Mucosa of rectum (tissue), 2 donors: ENCODE results near the gene ZNF207.
"Not testable (repeated sequence)": the region's sequence is repeated elsewhere in the genome, so short reads cannot be mapped to it uniquely, and the experiment has no call there.

Experiments
- H3K27ac ChIP-seq, 2 donors: one replicate each; pipeline ENCODE4 v1.7.0; 2013; ENCODE audit warnings: inconsistent platforms in 2 of 2, low read depth in 2 of 2, low read length in 2 of 2
- H3K27me3 ChIP-seq, 2 donors: one replicate each; pipeline ENCODE4 v1.7.0; 2013; ENCODE audit warnings: low read length in 2 of 2; ENCODE audit not compliant: control insufficient read depth in 2 of 2, insufficient read depth in 2 of 2
- H3K36me3 ChIP-seq, 2 donors: one replicate each; pipeline ENCODE4 v1.7.0; 2013; ENCODE audit warnings: low read length in 2 of 2; ENCODE audit not compliant: control insufficient read depth in 2 of 2, insufficient read depth in 2 of 2
- H3K4me1 ChIP-seq, 2 donors: one replicate each; pipeline ENCODE4 v1.7.0; 2013; ENCODE audit warnings: low read length in 2 of 2, mild to moderate bottlenecking in 1 of 2; ENCODE audit not compliant: control insufficient read depth in 2 of 2, insufficient read depth in 2 of 2
- H3K4me3 ChIP-seq, 2 donors: one replicate each; pipeline ENCODE4 v1.7.0; 2013; ENCODE audit warnings: low read length in 2 of 2
- H3K9ac ChIP-seq, 2 donors: one replicate each; pipeline ENCODE4 v1.7.0; 2013; ENCODE audit warnings: low read length in 2 of 2, low read depth in 1 of 2, mild to moderate bottlenecking in 1 of 2
- H3K9me3 ChIP-seq, 2 donors: one replicate each; pipeline ENCODE4 v1.7.0; 2013; ENCODE audit warnings: low read length in 2 of 2; ENCODE audit not compliant: control insufficient read depth in 2 of 2
- donor health status: healthy.
- donor health status: Normal muscosa, but diverticular disease.

The ZNF207 gene

DNA sequence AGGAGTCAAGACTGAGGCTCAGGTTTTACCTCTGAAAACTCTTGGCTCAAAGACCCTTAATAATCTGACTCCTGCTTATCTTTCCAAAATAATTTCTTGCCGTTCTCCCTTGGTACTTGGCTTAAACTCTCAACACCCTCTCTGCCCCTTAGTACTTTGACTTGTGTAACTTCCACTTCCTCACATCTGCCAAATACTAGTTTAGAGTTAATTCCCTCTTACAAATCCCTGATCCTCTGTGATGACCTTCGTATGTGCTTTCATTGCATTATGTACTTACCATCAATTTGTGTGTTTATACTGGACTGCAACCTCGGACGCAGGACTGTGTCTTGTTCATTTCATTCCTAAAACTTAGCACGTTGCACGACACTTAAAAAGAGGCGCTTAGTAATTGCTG is 35.2 kb downstream of the ZNF207 start:
- Histone ChIP-seq H3K9me3 (no peaks in the 10 kb centered on the region), H3K4me3 (no peak overlapping the region), H3K36me3 (peaks cover 18 to 21% of the 10 kb centered on the region in 2 donors), H3K27ac (no peak overlapping the region), H3K27me3 (no peaks in the 10 kb centered on the region), H3K4me1 (no peaks in the 10 kb centered on the region), H3K9ac (no peak overlapping the region)

DNA sequence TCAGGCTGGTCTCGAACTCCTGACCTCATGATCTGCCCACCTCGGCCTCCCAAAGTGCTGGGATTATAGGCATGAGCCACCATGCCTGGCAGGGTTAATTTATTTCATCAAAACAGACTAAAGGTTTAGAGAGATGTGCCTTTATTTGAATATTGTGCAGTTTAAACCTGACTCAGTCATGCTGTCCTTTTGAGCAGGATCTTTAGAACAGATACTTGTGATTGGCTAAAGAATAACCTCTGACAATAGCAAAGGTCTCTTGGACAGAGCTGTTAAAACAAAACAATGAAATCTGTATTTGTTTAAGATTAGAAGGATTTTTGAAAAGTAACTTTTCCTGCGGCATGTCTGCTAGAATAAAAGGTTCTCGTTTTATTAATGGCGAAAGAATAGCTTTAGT is 36.0 kb downstream of the ZNF207 start:
- no peak overlapping the region for H3K9ac ChIP-seq
- peaks cover 11 to 19% of the 10 kb centered on the region in 2 donors for H3K36me3 ChIP-seq
- no peak overlapping the region for H3K27ac ChIP-seq
- H3K4me1 ChIP-seq = no peaks in the 10 kb centered on the region
- H3K4me3 ChIP-seq = no peak overlapping the region
- H3K27me3 ChIP-seq = no peaks in the 10 kb centered on the region
- no peaks in the 10 kb centered on the region for H3K9me3 ChIP-seq

DNA sequence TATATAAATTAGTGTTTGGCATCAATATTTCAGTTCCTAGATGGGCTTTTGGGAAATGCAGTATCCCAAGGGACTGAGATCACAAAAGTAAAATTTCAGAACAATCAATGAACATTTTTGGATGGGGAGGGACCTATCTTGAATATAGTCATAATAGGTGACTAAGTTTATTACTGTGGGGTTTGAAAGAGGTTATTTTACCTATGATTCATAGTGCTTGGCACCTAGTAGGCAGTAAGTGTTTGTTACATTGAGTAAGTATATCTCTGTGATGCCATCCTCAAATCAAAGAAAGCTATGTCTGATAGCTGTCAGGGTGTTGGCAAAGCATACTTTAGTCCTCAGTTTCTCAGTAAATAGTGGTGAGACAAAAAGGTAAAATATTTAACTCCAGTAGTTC is 36.9 kb downstream of the ZNF207 start:
- no peaks in the 10 kb centered on the region for H3K9me3 ChIP-seq
- no peak overlapping the region for H3K27ac ChIP-seq
- no peak overlapping the region for H3K9ac ChIP-seq
- H3K36me3 ChIP-seq = peaks cover 8 to 12% of the 10 kb centered on the region in 2 donors
- no peaks in the 10 kb centered on the region for H3K27me3 ChIP-seq
- H3K4me1 ChIP-seq = no peaks in the 10 kb centered on the region
- no peak overlapping the region for H3K4me3 ChIP-seq

DNA sequence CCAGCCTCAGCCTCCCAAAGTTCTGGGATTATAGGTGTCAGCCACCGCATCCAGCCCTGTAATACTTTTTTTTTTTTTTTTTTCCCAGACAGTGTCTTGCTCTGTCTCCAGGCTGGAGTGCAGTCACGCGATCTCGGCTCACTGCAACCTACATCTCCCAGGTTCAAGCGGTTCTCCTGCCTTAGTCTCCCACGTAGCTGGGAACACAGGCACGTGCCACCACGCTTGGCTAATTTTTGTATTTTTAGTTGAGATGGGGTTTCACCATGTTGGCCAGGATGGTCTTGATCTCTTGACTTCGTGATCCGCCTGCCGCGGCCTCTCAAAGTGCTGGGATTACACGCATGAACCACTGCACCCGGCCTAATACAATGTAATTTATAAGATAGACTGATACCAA is 38.2 kb downstream of the ZNF207 start:
- not testable (repeated sequence) for H3K4me1 ChIP-seq, H3K27me3 ChIP-seq, H3K36me3 ChIP-seq, H3K4me3 ChIP-seq, H3K9ac ChIP-seq, H3K9me3 ChIP-seq, H3K27ac ChIP-seq

DNA sequence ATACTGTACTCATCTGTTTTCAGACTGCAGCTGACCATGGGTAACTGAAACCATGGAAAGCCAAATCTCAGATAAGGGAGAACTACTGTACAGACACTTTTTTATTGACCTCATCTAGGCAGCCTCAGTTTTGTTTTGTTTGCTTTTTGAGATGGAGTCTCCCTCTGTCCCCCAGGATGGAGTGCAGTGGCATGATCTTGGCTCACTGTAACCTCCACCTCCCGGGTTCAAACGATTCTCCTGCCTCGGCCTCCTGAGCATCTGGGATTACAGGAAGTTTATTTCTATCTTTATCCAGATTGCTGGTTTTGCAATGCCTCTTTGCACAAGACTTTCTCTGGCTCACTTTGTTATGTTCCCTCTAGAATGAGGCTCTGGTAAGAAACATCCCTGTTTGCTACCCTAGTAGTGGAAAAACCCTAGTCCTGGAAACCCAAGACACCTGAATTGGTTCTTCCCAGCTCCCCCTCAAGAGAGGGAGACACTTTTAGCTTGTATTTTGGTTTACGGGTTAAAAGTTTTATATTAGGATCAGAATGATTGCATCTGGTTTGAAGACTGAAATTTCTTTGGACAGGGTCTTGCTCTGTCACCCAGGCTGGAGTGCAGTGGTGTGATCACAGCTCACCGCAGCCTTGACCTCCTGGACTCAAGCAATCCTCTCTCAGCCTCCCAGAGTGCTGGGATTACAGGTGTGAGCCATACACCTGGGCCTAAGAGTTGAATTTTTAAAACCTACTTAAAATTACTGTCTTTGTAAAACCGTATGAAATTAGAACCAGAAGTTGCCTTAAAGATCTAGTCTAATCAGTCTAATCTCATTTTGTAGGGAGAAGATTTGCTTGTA is 38.9 kb downstream of the ZNF207 start:
- Histone ChIP-seq H3K9me3 (no peaks in the 10 kb centered on the region), H3K27ac (no peak overlapping the region), H3K4me1 (no peaks in the 10 kb centered on the region), H3K4me3 (no peak overlapping the region), H3K36me3 (no peaks in the 10 kb centered on the region), H3K9ac (no peak overlapping the region), H3K27me3 (no peaks in the 10 kb centered on the region)

DNA sequence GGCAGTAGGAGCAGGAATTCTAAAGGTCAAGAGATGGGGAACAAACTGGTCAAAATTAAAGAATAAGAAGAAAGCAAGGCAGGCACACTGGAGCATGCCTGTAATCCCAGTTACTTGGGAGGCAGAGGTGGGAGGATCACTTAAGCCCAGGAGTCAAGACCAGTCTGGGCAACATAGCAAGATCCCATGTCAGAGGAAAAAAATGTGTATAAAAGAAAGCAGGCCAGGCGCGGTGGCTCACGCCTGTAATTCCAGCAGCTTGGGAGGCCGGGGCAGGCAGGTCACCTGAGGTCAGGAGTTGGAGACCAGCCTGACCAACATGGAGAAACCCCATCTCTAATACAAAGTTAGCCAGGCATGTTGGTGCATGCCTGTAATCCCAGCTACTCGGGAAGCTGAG is 43.9 kb downstream of the ZNF207 start:
- Histone ChIP-seq H3K36me3 (no peaks in the 10 kb centered on the region), H3K4me1 (peaks cover 0 to 3% of the 10 kb centered on the region in 2 donors), H3K27ac (no peak overlapping the region), H3K27me3 (no peaks in the 10 kb centered on the region), H3K9ac (no peak overlapping the region), H3K4me3 (no peak overlapping the region), H3K9me3 (no peaks in the 10 kb centered on the region)

DNA sequence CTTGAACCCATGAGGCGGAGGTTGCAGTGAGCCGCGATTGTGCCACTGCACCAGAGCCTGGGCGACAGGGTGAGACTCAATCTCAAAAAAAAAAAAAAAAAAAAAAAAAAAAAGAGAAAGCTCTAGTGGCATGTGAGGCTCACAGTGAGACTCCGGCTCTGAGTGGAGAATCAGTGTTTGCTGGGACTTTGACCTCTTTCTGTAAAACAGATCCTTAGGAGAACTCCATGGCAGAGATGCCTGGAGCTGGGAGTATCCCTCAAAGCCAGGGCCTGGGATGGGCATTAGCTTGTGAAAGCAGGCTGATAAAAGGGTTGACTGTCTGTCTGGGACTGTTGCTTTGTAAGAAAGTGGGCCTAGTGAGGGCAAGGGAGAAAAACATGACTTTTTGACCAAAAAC is 46.4 kb downstream of the ZNF207 start:
- Histone ChIP-seq H3K36me3 (no peaks in the 10 kb centered on the region), H3K4me3 (no peak overlapping the region), H3K9ac (no peak overlapping the region), H3K9me3 (no peaks in the 10 kb centered on the region), H3K4me1 (peaks cover 0 to 3% of the 10 kb centered on the region in 2 donors), H3K27ac (no peak overlapping the region), H3K27me3 (no peaks in the 10 kb centered on the region)

DNA sequence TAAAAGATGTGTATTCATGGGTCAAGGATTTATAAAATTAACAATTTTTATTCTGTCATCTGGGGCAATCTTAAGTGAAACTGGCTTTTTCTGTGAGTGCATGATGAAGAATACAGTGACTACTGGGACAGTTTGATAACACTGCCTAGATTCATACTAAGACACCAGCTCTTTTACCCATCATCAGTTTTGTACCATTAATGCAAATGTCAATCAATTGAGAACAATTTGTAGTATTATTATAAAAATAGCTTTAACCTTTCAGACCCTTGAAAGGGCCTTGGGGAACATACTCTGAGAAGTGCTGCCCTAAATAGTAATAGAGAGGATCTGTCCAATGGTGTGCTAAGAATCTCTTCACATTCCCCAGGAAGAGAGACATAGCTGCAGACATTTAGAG is 49.0 kb downstream of the ZNF207 start:
- Histone ChIP-seq H3K36me3 (no peaks in the 10 kb centered on the region), H3K9me3 (no peaks in the 10 kb centered on the region), H3K27ac (no peak overlapping the region), H3K27me3 (no peaks in the 10 kb centered on the region), H3K4me1 (peaks cover 0 to 3% of the 10 kb centered on the region in 2 donors), H3K4me3 (no peak overlapping the region), H3K9ac (no peak overlapping the region)

DNA sequence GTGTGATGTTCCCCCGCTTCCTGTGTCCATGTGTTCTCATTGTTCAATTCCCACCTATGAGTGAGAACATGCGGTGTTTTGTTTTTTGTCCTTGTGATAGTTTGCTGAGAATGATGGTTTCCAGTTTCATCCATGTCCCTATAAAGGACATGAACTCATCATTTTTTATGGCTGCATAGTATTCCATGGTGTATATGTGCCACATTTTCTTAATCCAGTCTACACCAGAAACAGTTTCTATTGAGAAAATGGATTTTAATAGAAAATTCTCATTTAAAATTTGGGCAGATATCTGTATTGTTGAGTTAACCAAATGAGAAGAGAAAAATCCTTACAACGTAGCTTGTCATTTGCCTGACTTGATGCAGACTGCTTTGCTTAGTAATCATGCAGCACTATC is 60.1 kb downstream of the ZNF207 start:
- not testable (repeated sequence) for H3K4me3 ChIP-seq, H3K27ac ChIP-seq, H3K36me3 ChIP-seq, H3K9me3 ChIP-seq, H3K9ac ChIP-seq, H3K27me3 ChIP-seq, H3K4me1 ChIP-seq

DNA sequence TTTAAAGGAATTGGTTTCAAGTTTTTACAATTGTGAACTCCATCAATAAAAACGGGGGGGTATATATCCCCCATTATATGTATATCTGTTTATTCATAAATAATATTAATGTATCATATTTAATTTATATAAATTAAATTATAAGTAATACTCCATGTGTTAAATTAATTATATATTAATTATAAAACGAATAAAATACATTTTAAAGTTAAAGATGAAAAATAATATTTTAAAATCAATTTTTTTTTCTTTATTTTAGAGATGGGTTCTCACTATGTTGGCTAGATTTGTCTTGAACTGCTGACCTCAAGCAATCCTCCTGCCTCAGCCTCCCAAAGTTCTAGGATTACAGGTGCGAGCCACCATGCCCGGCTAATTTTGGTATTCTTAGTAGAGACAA is 76.9 kb downstream of the ZNF207 start:
- Histone ChIP-seq H3K27me3 (no peaks in the 10 kb centered on the region), H3K4me1 (no peaks in the 10 kb centered on the region), H3K9ac (no peak overlapping the region), H3K36me3 (no peaks in the 10 kb centered on the region), H3K4me3 (no peak overlapping the region), H3K9me3 (peaks cover 0 to 3% of the 10 kb centered on the region in 2 donors), H3K27ac (no peak overlapping the region)
